H9 (cell line): Measurements from ENCODE around the gene KCNIP4. TPM values are rescaled to one million over a fixed set of nuclear protein-coding genes. Genes with fewer than 3 reads are reported as not detected.

Experiments
- DNase-seq: peaks from one replicate; pipeline ENCODE4 v3.0.0-alpha.2; 2017
- H2AFZ ChIP-seq: one replicate; pipeline ENCODE4 v1.6.1; 2013; ENCODE audit warnings: mild to moderate bottlenecking, low read length, control low read depth, moderate library complexity
- H2AK5ac ChIP-seq: 2 replicates; pipeline ENCODE4 v1.6.1; 2013; ENCODE audit warnings: low read length, control low read depth, mixed read lengths; ENCODE audit not compliant: insufficient read length
- H2BK120ac ChIP-seq: one replicate; pipeline ENCODE4 v1.6.1; 2013; ENCODE audit warnings: low read depth, mild to moderate bottlenecking, low read length, control low read depth, inconsistent platforms; ENCODE audit not compliant: poor library complexity, severe bottlenecking
- H2BK12ac ChIP-seq: 2 replicates; pipeline ENCODE4 v1.6.1; 2013; ENCODE audit warnings: low read length, control low read depth, mixed read lengths, low read depth; ENCODE audit not compliant: insufficient read length
- H2BK15ac ChIP-seq: 2 replicates; pipeline ENCODE4 v1.6.1; 2013; ENCODE audit warnings: low read depth, low read length, control low read depth
- H2BK20ac ChIP-seq: one replicate; pipeline ENCODE4 v1.6.1; 2013; ENCODE audit warnings: low read depth, mild to moderate bottlenecking, low read length, control low read depth, inconsistent platforms; ENCODE audit not compliant: poor library complexity, severe bottlenecking
- H2BK5ac ChIP-seq: 2 replicates; pipeline ENCODE4 v1.6.1; 2013; ENCODE audit warnings: low read length, control low read depth, mixed read lengths; ENCODE audit not compliant: insufficient read length
- H3K14ac ChIP-seq: 2 replicates; pipeline ENCODE4 v1.6.1; 2013; ENCODE audit warnings: low read length, control low read depth; ENCODE audit not compliant: insufficient read depth
- H3K18ac ChIP-seq: 2 replicates; pipeline ENCODE4 v1.6.1; 2013; ENCODE audit warnings: low read depth, mild to moderate bottlenecking, mixed read lengths, low read length, control low read depth; ENCODE audit not compliant: insufficient read length
- H3K23ac ChIP-seq: 2 replicates; pipeline ENCODE4 v1.6.1; 2013; ENCODE audit warnings: low read length, control low read depth, mixed read lengths, low read depth; ENCODE audit not compliant: insufficient read length
- H3K23me2 ChIP-seq: 2 replicates; pipeline ENCODE4 v1.6.1; 2013; ENCODE audit warnings: low read depth, mild to moderate bottlenecking, mixed read lengths, low read length, control low read depth; ENCODE audit not compliant: insufficient read length, poor library complexity, severe bottlenecking
- H3K27ac ChIP-seq: 2 replicates; pipeline ENCODE4 v1.5.1; 2013; ENCODE audit warnings: low read length, control low read depth, mixed read lengths, low read depth; ENCODE audit not compliant: insufficient read length
- H3K27me3 ChIP-seq: 2 replicates; pipeline ENCODE4 v1.6.1; 2013; ENCODE audit warnings: low read length, control low read depth, inconsistent platforms; ENCODE audit not compliant: insufficient read depth
- H3K4ac ChIP-seq: 2 replicates; pipeline ENCODE4 v1.6.1; 2013; ENCODE audit warnings: low read depth, mild to moderate bottlenecking, control low read depth, inconsistent platforms, low read length, moderate library complexity
- H3K4me1 ChIP-seq: 2 replicates; pipeline ENCODE4 v1.6.1; 2013; ENCODE audit warnings: low read length, control low read depth, inconsistent platforms; ENCODE audit not compliant: insufficient read depth
- H3K4me2 ChIP-seq: 2 replicates; pipeline ENCODE4 v1.6.1; 2013; ENCODE audit warnings: low read length, control low read depth, mixed read lengths; ENCODE audit not compliant: insufficient read length, insufficient read depth
- H3K56ac ChIP-seq: 2 replicates; pipeline ENCODE4 v1.6.1; 2013; ENCODE audit warnings: low read depth, mild to moderate bottlenecking, mixed read lengths, low read length, control low read depth; ENCODE audit not compliant: insufficient read length
- H3K79me1 ChIP-seq: 2 replicates; pipeline ENCODE4 v1.6.1; 2013; ENCODE audit warnings: low read depth, mild to moderate bottlenecking, moderate library complexity, low read length, control low read depth, inconsistent platforms; ENCODE audit not compliant: insufficient read depth, poor library complexity, severe bottlenecking
- H3K79me2 ChIP-seq: 2 replicates; pipeline ENCODE4 v1.6.1; 2013; ENCODE audit warnings: low read length, control low read depth, inconsistent platforms; ENCODE audit not compliant: insufficient read depth
- H3K9ac ChIP-seq: 2 replicates; pipeline ENCODE4 v1.6.1; 2013; ENCODE audit warnings: low read length, control low read depth, mixed read lengths; ENCODE audit not compliant: insufficient read length; ENCODE audit errors: extremely low read depth
- H3K9me3 ChIP-seq: one replicate; pipeline ENCODE4 v1.6.1; 2013; ENCODE audit warnings: low read depth, low read length, inconsistent platforms; ENCODE audit not compliant: control insufficient read depth
- H3T11ph ChIP-seq: one replicate; pipeline ENCODE4 v1.6.1; 2013; ENCODE audit warnings: mild to moderate bottlenecking, low read length, control low read depth, inconsistent platforms
- H4K20me1 ChIP-seq: one replicate; pipeline ENCODE4 v1.6.1; 2013; ENCODE audit not compliant: control insufficient read depth, insufficient read length, insufficient read depth
- H4K5ac ChIP-seq: 2 replicates; pipeline ENCODE4 v1.6.1; 2013; ENCODE audit warnings: low read depth, mild to moderate bottlenecking, mixed read lengths, low read length, control low read depth; ENCODE audit not compliant: insufficient read length
- H4K8ac ChIP-seq: replicated peaks from 2 replicates; pipeline ENCODE4 v1.6.1; 2013; ENCODE audit warnings: low read length, control low read depth, mixed read lengths, low read depth; ENCODE audit not compliant: insufficient read length
- H4K91ac ChIP-seq: 2 replicates; pipeline ENCODE4 v1.6.1; 2013; ENCODE audit warnings: low read depth, mild to moderate bottlenecking, moderate library complexity, mixed read lengths, low read length, control low read depth; ENCODE audit not compliant: insufficient read length
- H3K27ac Mint-ChIP-seq, 3 experiments: 2 replicates in 2 of 3; 3 replicates in 1 of 3; pipeline ENCODE4 v1.8.0; 2020 to 2021; ENCODE audit warnings: mixed read lengths in 3 of 3, mild to moderate bottlenecking in 1 of 3, moderate library complexity in 1 of 3
- H3K27me3 Mint-ChIP-seq: 2 replicates; pipeline ENCODE4 v1.8.0; 2021; ENCODE audit warnings: low read depth, mild to moderate bottlenecking, moderate library complexity, mixed read lengths
- H3K36me3 Mint-ChIP-seq, 3 experiments: 2 replicates in 2 of 3; 3 replicates in 1 of 3; pipeline ENCODE4 v1.8.0; 2020 to 2021; ENCODE audit warnings: low read depth in 3 of 3, mixed read lengths in 3 of 3; ENCODE audit not compliant: insufficient read depth in 1 of 3
- H3K4me1 Mint-ChIP-seq, 2 experiments: 2 replicates each; pipeline ENCODE4 v1.8.0; 2020; ENCODE audit warnings: mixed read lengths in 2 of 2
- H3K4me3 Mint-ChIP-seq, 2 experiments: 2 replicates in 1 of 2; 3 replicates in 1 of 2; pipeline ENCODE4 v1.8.0; 2020 to 2021; ENCODE audit warnings: mild to moderate bottlenecking in 2 of 2, mixed read lengths in 2 of 2, moderate library complexity in 1 of 2
- H3K9me3 Mint-ChIP-seq, 2 experiments: 2 replicates in 1 of 2; 3 replicates in 1 of 2; pipeline ENCODE4 v1.8.0; 2020; ENCODE audit warnings: mild to moderate bottlenecking in 2 of 2, mixed read lengths in 2 of 2, moderate library complexity in 1 of 2
- CTCF ChIP-seq: fragments of 200-600 bp; sonication (generic); conservative IDR thresholded peaks from 3 replicates; pipeline ENCODE4 v1.8.0; 2021; ENCODE audit warnings: antibody characterized with exemption, mild to moderate bottlenecking
- WGBS: extraction: QIAGEN DNeasy Blood & Tissue Kit; methylation state at CpG from one replicate; pipeline ENCODE4 v1.1.7; 2013; ENCODE audit warnings: missing lambda C conversion rate, low lambda C conversion rate, mixed read lengths; ENCODE audit not compliant: insufficient read length; ENCODE audit errors: extremely low coverage; 5-methylcytosine and 5-hydroxymethylcytosine counted together
- total RNA-seq: library from RNA; stranded (reverse); gene quantifications from 2 replicates; pipeline ENCODE4 v1.2.1, GENCODE V29; 2021

The KCNIP4 gene
- total RNA-seq, 1 experiment from 2014 or later = not detected

DNA sequence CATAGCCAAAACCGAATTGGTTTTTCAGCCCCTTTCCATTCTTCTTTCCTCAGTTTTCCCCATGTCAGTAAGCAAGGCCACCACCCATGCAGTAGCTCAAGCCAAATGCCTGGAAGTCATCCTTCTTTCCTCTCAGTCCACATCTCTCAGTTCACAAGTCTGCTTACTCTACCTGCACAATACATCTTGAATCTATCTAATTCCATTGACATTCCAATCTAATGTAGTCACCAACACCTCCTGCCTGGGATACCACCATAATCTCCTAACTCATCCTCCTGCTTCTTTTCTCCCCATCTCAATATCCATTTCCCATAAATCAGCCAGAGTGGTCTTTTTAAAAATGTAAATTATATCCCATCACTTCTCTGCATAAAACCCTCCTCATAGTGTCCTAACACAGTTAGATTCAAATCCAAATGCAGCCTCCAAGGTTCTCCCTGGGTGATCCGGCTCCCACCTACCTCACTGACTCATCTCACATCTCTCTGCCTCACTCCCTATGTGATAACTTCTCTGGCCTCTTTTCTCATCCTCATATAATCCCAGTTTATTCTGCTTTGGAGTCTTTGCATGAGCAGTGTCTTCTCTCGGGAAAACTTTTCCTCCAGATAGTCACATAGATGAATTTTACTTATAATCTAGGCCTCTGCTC, 26.9 kb downstream of the KCNIP4 start:
- Histone ChIP-seq H3K4ac (no peak overlapping the region), H4K8ac (no peak overlapping the region), H3K18ac (no peak overlapping the region), H3K79me1 (no peaks in the 10 kb centered on the region), H4K20me1 (no peaks in the 10 kb centered on the region), H4K5ac (no peak overlapping the region), H3K23me2 (no peaks in the 10 kb centered on the region), H3K79me2 (no peaks in the 10 kb centered on the region), H3K27me3 (no peaks in the 10 kb centered on the region), H2AK5ac (no peak overlapping the region), H3K4me2 (no peak overlapping the region), H3K14ac (no peak overlapping the region), H2BK120ac (no peak overlapping the region), H3K56ac (no peak overlapping the region), H4K91ac (no peak overlapping the region), H3K4me1 (peaks cover 2% of the 10 kb centered on the region; the same call in 1 of the 2 replicates), H3K23ac (no peak overlapping the region), H3T11ph (no peak overlapping the region), H2AFZ (no peak overlapping the region), H3K27ac (no peak overlapping the region), H2BK5ac (no peak overlapping the region), H2BK15ac (no peak overlapping the region), H2BK12ac (no peak overlapping the region), H3K9ac (no peak overlapping the region), H2BK20ac (no peak overlapping the region), H3K9me3 (no peaks in the 10 kb centered on the region)
- no peak overlapping the region for H3K4me3 Mint-ChIP-seq
- H3K9me3 Mint-ChIP-seq = peaks cover 0 to 3% of the 10 kb centered on the region in 2 experiments; a peak in 2 of 5 replicates
- no peaks in the 10 kb centered on the region for H3K36me3 Mint-ChIP-seq
- no CpG with 5 or more reads among the region's 3 CpGs for WGBS
- no peaks in the 10 kb centered on the region for H3K4me1 Mint-ChIP-seq
- no peak for DNase-seq
- H3K27ac Mint-ChIP-seq = no peak overlapping the region
- TF ChIP-seq CTCF = no peak
- H3K27me3 Mint-ChIP-seq = no peaks in the 10 kb centered on the region
